Keratinocyte (primary cell): ENCODE results near the gene CFAP77. TPM values are rescaled to one million over a fixed set of nuclear protein-coding genes. Genes with fewer than 3 reads are reported as not detected.

Experiments used
- DNase-seq: peaks from one replicate; pipeline ENCODE4 v3.0.0-alpha.2; 2011; ENCODE audit warnings: low read depth, missing footprints, low spot score
- FAIRE-seq: peaks from 2 replicates; lab custom pipeline; 2011; peaks lifted over from hg19 to GRCh38; lab: Jason Lieb, UNC
- H2AFZ ChIP-seq: 2 replicates; pipeline ENCODE4 v1.6.0; 2012; ENCODE audit warnings: low read length, control low read depth, inconsistent platforms; ENCODE audit not compliant: control insufficient read depth
- H3K27ac ChIP-seq: 2 replicates; pipeline ENCODE4 v1.5.1; 2011; ENCODE audit warnings: low read length; ENCODE audit not compliant: control insufficient read depth, insufficient read depth
- H3K27me3 ChIP-seq: 3 replicates; pipeline ENCODE4 v1.6.0; 2011; ENCODE audit warnings: low read length; ENCODE audit not compliant: control insufficient read depth, insufficient read depth; ENCODE audit errors: extremely low read depth
- H3K36me3 ChIP-seq, 2 experiments: 2 replicates in 1 of 2; 3 replicates in 1 of 2; pipeline ENCODE4 v1.5.1; 2011; ENCODE audit warnings: low read length in 2 of 2, mild to moderate bottlenecking in 1 of 2; ENCODE audit not compliant: control insufficient read depth in 2 of 2, insufficient read depth in 2 of 2; ENCODE audit errors: extremely low read depth in 1 of 2
- H3K4me1 ChIP-seq: 3 replicates; pipeline ENCODE4 v1.5.1; 2011; ENCODE audit warnings: low read length; ENCODE audit not compliant: control insufficient read depth, insufficient read depth; ENCODE audit errors: extremely low read depth
- H3K4me2 ChIP-seq: 3 replicates; pipeline ENCODE4 v1.6.0; 2011; ENCODE audit warnings: low read depth, low read length; ENCODE audit not compliant: control insufficient read depth, insufficient read depth; ENCODE audit errors: extremely low read depth
- H3K4me3 ChIP-seq, 3 experiments: fragments of 200-600 bp in 1 of 3; sonication (generic) in 1 of 3; 2 replicates in 2 of 3; 3 replicates in 1 of 3; pipeline ENCODE4 v1.5.1; 2011 to 2016; ENCODE audit warnings: low read length in 3 of 3, mild to moderate bottlenecking in 3 of 3, control low read depth in 2 of 3, inconsistent platforms in 1 of 3, low read depth in 1 of 3, mixed read lengths in 1 of 3, mixed run types in 1 of 3, moderate library complexity in 1 of 3; ENCODE audit not compliant: control insufficient read depth in 2 of 3, insufficient read depth in 2 of 3; ENCODE audit errors: extremely low read depth in 1 of 3
- H3K79me2 ChIP-seq: 2 replicates; pipeline ENCODE4 v1.6.0; 2012; ENCODE audit warnings: low read length; ENCODE audit not compliant: control insufficient read depth, insufficient read depth
- H3K9ac ChIP-seq: 3 replicates; pipeline ENCODE4 v1.6.0; 2011; ENCODE audit warnings: low read length; ENCODE audit not compliant: control insufficient read depth, insufficient read depth; ENCODE audit errors: extremely low read depth
- H3K9me1 ChIP-seq: 3 replicates; pipeline ENCODE4 v1.6.0; 2011; ENCODE audit warnings: low read length; ENCODE audit not compliant: control insufficient read depth, insufficient read depth; ENCODE audit errors: extremely low read depth
- H3K9me3 ChIP-seq: 2 replicates; pipeline ENCODE4 v1.5.1; 2012; ENCODE audit warnings: low read depth, low read length; ENCODE audit not compliant: control insufficient read depth
- H4K20me1 ChIP-seq: 3 replicates; pipeline ENCODE4 v1.6.0; 2011; ENCODE audit warnings: low read length; ENCODE audit not compliant: control insufficient read depth, insufficient read depth; ENCODE audit errors: extremely low read depth
- CTCF ChIP-seq, 3 experiments: IDR thresholded peaks in 1 of 3; conservative IDR thresholded peaks in 1 of 3; optimal IDR thresholded peaks in 1 of 3; 2 replicates in 2 of 3; 3 replicates in 1 of 3; pipeline versions ENCODE3 to v1.5.1; 2011; ENCODE audit warnings: low read length in 3 of 3, mild to moderate bottlenecking in 3 of 3, moderate library complexity in 2 of 3, control low read depth in 1 of 3, inconsistent platforms in 1 of 3; ENCODE audit not compliant: insufficient read depth in 2 of 3; ENCODE audit errors: extremely low read depth in 1 of 3
- EZH2 ChIP-seq: IDR thresholded peaks from one replicate; pipeline ENCODE4 v1.6.1; 2012; ENCODE audit warnings: inconsistent platforms, mild to moderate bottlenecking, low read length, moderate library complexity
- dilution Hi-C: fragments of 300-500 bp; cut with MboI; formaldehyde crosslinking; loops from one replicate; pipeline ENCODE4 v1.7.0; 2020; ENCODE audit warnings: low sequenced_read_pairs; ENCODE audit not compliant: extremely low pct_ligation_motif_present
- polyA plus RNA-seq, 5 experiments: library from polyadenylated mRNA; depleted of rRNA in 3 of 5; stranded (reverse) in 3 of 5; stranded (forward) in 1 of 5; unstranded in 1 of 5; fragments of >200 nt; gene quantifications; 1 replicate in 1 of 5; 2 replicates in 3 of 5; 3 replicates in 1 of 5; pipeline versions ENCODE4 v1.2.1 to v1.2.3, GENCODE V29; 2011 to 2012; ENCODE audit warnings: missing spikeins in 2 of 5, low read depth in 1 of 5, low replicate concordance in 1 of 5

The CFAP77 gene
- polyA plus RNA-seq, 1 donor (not counting 4 experiments of a cell fraction or from before 2014, with no cell fraction given), result not detected

DNA sequence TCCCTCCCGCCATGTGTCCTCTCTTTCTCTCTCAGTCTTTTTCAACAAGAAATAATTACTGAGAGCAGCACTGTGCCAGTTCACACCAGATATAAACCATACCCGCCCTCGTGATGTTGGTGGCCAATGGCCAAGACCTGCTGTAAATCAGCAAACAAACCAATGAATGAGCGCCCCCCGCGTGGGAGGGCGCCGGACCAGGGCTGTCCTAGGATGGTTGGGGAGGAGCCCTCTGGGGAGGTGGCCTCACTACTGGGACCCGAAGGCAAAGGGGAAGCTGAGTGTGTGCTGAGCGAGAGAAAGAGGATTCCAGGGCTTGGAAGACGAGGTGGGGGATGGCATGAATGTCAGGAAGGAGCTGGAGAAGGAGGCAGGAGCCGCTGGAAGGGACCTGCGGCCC is 121.2 kb downstream of the CFAP77 start:
- DNase-seq (no peak), FAIRE-seq (no peak)
- H4K20me1 ChIP-seq, result no peaks in the 10 kb centered on the region
- no peak overlapping the region for H2AFZ ChIP-seq
- no peak overlapping the region for H3K4me3 ChIP-seq
- H3K9me1 ChIP-seq, result no peaks in the 10 kb centered on the region
- no peaks in the 10 kb centered on the region for H3K79me2 ChIP-seq
- H3K27me3 ChIP-seq, result peaks cover 3% of the 10 kb centered on the region
- H3K9me3 ChIP-seq, result no peaks in the 10 kb centered on the region
- H3K4me2 ChIP-seq, result no peak overlapping the region
- TF ChIP-seq CTCF (optimal IDR thresholded peaks at IDR 0.05 in 1 of 3, IDR thresholded peaks at IDR 0.05 in 1 of 3, conservative IDR thresholded peaks at IDR 0.05 in 1 of 3; ENCODE audit: extremely low read depth in 1 of 3, insufficient read depth in 2 of 3, low read length in 3 of 3), result no peak
- no peak for TF ChIP-seq EZH2
- no peaks in the 10 kb centered on the region for H3K4me1 ChIP-seq
- dilution Hi-C loops, result no loop called here
- H3K9ac ChIP-seq, result no peak overlapping the region
- H3K27ac ChIP-seq, result no peak overlapping the region
- no peaks in the 10 kb centered on the region for H3K36me3 ChIP-seq

GRCh38 chr9:132531710-132532570 is 121.9 kb downstream of the CFAP77 start:
- no peak for FAIRE-seq
- no peak overlapping the region for H3K27ac ChIP-seq
- dilution Hi-C loops, result no loop called here
- H3K9ac ChIP-seq, result no peak overlapping the region
- TF ChIP-seq CTCF (optimal IDR thresholded peaks at IDR 0.05 in 1 of 3, IDR thresholded peaks at IDR 0.05 in 1 of 3, conservative IDR thresholded peaks at IDR 0.05 in 1 of 3; ENCODE audit: extremely low read depth in 1 of 3, insufficient read depth in 2 of 3, low read length in 3 of 3) (no peak), EZH2 (no peak)
- H3K79me2 ChIP-seq, result no peaks in the 10 kb centered on the region
- H3K4me1 ChIP-seq, result no peaks in the 10 kb centered on the region
- H3K9me3 ChIP-seq, result no peaks in the 10 kb centered on the region
- no peak overlapping the region for H2AFZ ChIP-seq
- no peaks in the 10 kb centered on the region for H4K20me1 ChIP-seq
- no peaks in the 10 kb centered on the region for H3K9me1 ChIP-seq
- DNase-seq, result no peak
- no peaks in the 10 kb centered on the region for H3K36me3 ChIP-seq
- peaks cover 3% of the 10 kb centered on the region for H3K27me3 ChIP-seq
- no peak overlapping the region for H3K4me3 ChIP-seq
- H3K4me2 ChIP-seq, result no peak overlapping the region
